Body of pancreas (tissue), 4 donors: Measurements from ENCODE around the gene CACNA1F. TPM values are rescaled to one million over a fixed set of nuclear protein-coding genes. Genes with fewer than 3 reads are reported as not detected.

Source experiments
- ATAC-seq: fragments of 150-250 bp; one replicate; pipeline ENCODE4 v1.9.1; 2016
- DNase-seq, 4 donors: peaks; one replicate each; pipeline ENCODE4 v3.0.0-alpha.2; 2019
- H3K27ac ChIP-seq, 4 donors: fragments of 200-600 bp; sonication (generic); 1 replicate in 3 of 4; 2 replicates in 1 of 4; pipeline versions ENCODE4 v1.5.1 to v1.6.1; 2016 to 2019; ENCODE audit warnings: mild to moderate bottlenecking in 1 of 4, mixed read lengths in 1 of 4, moderate library complexity in 1 of 4
- H3K27me3 ChIP-seq, 2 donors: fragments of 200-600 bp; sonication (generic); one replicate each; pipeline ENCODE4 v1.6.0; 2016; ENCODE audit warnings: mild to moderate bottlenecking in 1 of 2
- H3K36me3 ChIP-seq, 2 donors: fragments of 200-600 bp; sonication (generic); replicated peaks in 1 of 2; 2 replicates each; pipeline ENCODE4 v1.5.1; 2016; ENCODE audit warnings: low read depth in 2 of 2; ENCODE audit not compliant: insufficient read depth in 1 of 2
- H3K4me1 ChIP-seq: fragments of 200-600 bp; sonication (generic); one replicate; pipeline ENCODE4 v1.6.0; 2016
- H3K4me3 ChIP-seq, 2 donors: fragments of 200-600 bp; sonication (generic); 1 replicate in 1 of 2; 2 replicates in 1 of 2; pipeline ENCODE4 v1.5.1; 2016 to 2019
- H3K9me3 ChIP-seq, 3 donors: fragments of 200-600 bp; sonication (generic); 1 replicate in 2 of 3; 2 replicates in 1 of 3; pipeline ENCODE4 v1.5.1; 2016
- POLR2A ChIP-seq, 3 donors: fragments of 450-650 bp; IDR thresholded peaks; one replicate each; pipeline ENCODE4 v1.6.1; 2016; ENCODE audit warnings: antibody characterized with exemption in 3 of 3, mild to moderate bottlenecking in 2 of 3
- WGBS, 2 donors: methylation state at CpG; one replicate each; pipeline ENCODE4 v1.1.5; 2017; 5-methylcytosine and 5-hydroxymethylcytosine counted together
- intact Hi-C: fragments of 100-400 bp; cut with DNase I; formaldehyde crosslinking; loops from one replicate; pipeline ENCODE4 v1.15.1; 2023
- total RNA-seq, 2 donors: library from RNA; depleted of rRNA; stranded (reverse); fragments of >200 nt; gene quantifications; one replicate each; pipeline ENCODE4 v1.1.0, GENCODE V29; 2016
- TF ChIP-seq, protein P1 (sequence below), 7 experiments: fragments of 450-650 bp in 4 of 7; fragments of 200-600 bp in 3 of 7; sonication (generic) in 3 of 7; IDR thresholded peaks; one replicate each; pipeline ENCODE4 v1.5.1; 2016 to 2019; ENCODE audit warnings: antibody characterized with exemption in 7 of 7

The CACNA1F gene
- total RNA-seq, 2 donors from 2014 or later: 0.26 TPM; not detected in 1

- DNase-seq: no peak
- H3K36me3 ChIP-seq: no peaks in the 10 kb centered on the region
- whole genome bisulfite sequencing, 2 donors: 60% methylated on average over 7 of the region's 20 CpGs; no CpG with 5 or more reads in 1 of the 2 donors
- no peak overlapping the region for H3K4me3 ChIP-seq
- no peaks in the 10 kb centered on the region for H3K9me3 ChIP-seq
- ATAC-seq: no peak
- H3K27me3 ChIP-seq: no peaks in the 10 kb centered on the region
- no peaks in the 10 kb centered on the region for H3K4me1 ChIP-seq
- H3K27ac ChIP-seq: no peak overlapping the region
- TF ChIP-seq POLR2A (IDR thresholded peaks at IDR 0.05): no peak
- TF ChIP-seq, protein P1, sequence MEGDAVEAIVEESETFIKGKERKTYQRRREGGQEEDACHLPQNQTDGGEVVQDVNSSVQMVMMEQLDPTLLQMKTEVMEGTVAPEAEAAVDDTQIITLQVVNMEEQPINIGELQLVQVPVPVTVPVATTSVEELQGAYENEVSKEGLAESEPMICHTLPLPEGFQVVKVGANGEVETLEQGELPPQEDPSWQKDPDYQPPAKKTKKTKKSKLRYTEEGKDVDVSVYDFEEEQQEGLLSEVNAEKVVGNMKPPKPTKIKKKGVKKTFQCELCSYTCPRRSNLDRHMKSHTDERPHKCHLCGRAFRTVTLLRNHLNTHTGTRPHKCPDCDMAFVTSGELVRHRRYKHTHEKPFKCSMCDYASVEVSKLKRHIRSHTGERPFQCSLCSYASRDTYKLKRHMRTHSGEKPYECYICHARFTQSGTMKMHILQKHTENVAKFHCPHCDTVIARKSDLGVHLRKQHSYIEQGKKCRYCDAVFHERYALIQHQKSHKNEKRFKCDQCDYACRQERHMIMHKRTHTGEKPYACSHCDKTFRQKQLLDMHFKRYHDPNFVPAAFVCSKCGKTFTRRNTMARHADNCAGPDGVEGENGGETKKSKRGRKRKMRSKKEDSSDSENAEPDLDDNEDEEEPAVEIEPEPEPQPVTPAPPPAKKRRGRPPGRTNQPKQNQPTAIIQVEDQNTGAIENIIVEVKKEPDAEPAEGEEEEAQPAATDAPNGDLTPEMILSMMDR (IDR thresholded peaks at IDR 0.05): no peak
- intact Hi-C loops: no loop called here
These were observed 25.0 kb upstream of the CACNA1F start for GRCh38 chrX:49257846-49258748.

DNA sequence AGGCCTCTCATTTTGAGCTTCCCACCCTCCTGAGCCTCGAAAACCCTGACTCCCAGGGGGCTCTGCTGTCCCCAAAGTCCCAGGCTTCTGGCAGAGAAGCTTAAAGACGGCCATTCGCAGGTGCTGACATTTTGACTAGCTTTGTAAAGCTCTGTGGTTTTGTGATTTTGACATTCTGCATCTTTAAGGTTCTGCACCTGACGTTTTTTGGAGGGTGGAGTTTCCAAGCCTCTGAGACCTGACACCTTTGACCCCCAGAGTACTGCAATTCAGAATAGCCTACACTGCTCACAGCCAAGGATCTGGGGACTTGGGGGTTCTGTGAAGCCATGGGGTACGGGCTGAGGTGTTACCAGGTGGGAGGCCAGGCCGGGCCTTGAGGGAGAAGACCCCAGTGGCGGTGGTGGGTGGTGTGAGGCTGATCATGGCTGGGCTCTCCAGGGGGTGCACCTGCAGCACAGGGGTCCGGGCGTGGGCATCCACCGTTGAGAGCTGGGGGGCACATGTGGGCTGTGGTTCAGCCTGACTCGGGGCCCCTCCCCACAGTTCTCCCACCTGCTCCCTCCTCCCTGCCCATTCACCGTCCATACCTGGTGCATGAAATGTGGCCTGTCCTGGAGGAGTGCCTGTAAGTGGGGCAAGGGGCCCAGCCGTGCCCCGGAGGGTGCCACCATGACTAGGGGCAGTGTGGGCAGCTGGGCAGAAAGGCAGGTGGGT, 24.1 kb upstream of the CACNA1F start:
- no peaks in the 10 kb centered on the region for H3K27me3 ChIP-seq
- intact Hi-C loops: no loop called here
- H3K36me3 ChIP-seq: no peaks in the 10 kb centered on the region
- WGBS, 2 donors: 66% methylated on average over 8 of the region's 14 CpGs; no CpG with 5 or more reads in 1 of the 2 donors
- no peak overlapping the region for H3K4me3 ChIP-seq
- H3K27ac ChIP-seq: no peak overlapping the region
- no peaks in the 10 kb centered on the region for H3K4me1 ChIP-seq
- no peak for ATAC-seq
- no peak for TF ChIP-seq POLR2A (IDR thresholded peaks at IDR 0.05)
- TF ChIP-seq, protein P1 (IDR thresholded peaks at IDR 0.05): no peak
- no peak for DNase-seq
- H3K9me3 ChIP-seq: no peaks in the 10 kb centered on the region

DNA sequence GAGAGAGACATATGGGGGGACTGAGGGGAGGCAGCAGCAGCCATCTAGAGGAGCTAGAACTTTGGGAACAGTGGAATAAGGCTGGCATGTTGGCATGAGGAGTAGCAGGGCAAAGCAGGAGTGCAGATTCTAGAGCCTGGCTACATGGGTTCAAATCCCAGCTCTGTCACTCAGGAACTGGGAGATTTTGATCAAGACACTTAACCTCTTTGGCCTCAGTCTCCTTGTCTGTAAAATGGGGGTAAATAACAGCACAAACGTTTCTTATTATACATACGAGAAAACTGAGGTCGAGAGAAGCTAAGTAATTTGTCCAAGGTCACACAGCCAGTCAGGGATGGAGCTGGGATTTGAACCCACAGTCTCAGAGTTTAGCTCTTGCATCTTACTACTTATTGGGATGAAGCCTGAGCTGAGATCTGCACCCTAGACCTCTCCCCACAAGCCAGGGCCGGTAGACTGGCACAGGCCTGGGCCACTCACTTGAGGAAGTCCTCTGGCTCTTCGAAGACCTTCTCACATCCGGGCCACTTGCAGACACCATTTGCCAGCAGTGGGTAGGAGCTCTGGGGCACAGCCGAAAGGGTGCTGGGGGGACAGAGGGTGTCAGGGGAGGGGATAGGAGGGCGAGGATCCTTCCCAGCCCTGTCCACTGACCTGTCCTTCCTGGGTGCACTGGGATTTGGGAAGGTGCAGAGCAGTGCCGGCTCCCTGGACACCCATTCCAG, 23.3 kb upstream of the CACNA1F start:
- Histone ChIP-seq H3K27ac (no peak overlapping the region), H3K4me3 (no peak overlapping the region), H3K4me1 (no peaks in the 10 kb centered on the region), H3K36me3 (no peaks in the 10 kb centered on the region), H3K9me3 (no peaks in the 10 kb centered on the region), H3K27me3 (no peaks in the 10 kb centered on the region)
- TF ChIP-seq, protein P1 (IDR thresholded peaks at IDR 0.05): no peak
- TF ChIP-seq POLR2A (IDR thresholded peaks at IDR 0.05): no peak
- intact Hi-C loops: no loop called here
- no peak for ATAC-seq
- WGBS, 2 donors: 55 to 67% methylated on average over 3 of the region's 9 CpGs
- no peak for DNase-seq

DNA sequence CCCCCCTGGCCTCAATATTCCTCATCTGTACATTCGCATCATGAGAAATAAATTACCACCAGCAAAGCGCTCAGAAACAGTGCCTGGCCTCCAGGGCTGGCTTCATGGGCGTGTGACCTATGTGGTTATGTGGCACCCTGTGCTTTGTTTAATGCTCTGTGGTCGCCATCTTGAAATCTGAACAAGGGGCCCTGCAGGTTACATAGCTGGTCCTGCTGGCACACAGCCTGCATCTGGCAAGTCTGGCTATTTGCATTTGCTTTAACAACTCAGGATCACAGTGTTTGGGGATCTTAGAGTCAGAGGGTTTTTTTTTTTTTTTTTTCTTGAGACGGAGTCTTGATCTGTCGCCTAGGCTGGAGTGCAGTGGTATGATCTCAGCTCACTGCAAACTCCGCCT, 21.5 kb upstream of the CACNA1F start:
- ATAC-seq (no peak), DNase-seq (no peak)
- Histone ChIP-seq H3K9me3 (no peaks in the 10 kb centered on the region), H3K27ac (no peak overlapping the region), H3K4me1 (no peaks in the 10 kb centered on the region), H3K4me3 (no peak overlapping the region), H3K27me3 (no peaks in the 10 kb centered on the region), H3K36me3 (no peaks in the 10 kb centered on the region)
- WGBS, 2 donors: 75 to 86% methylated on average over 4 to 6 of the region's 7 CpGs
- TF ChIP-seq, protein P1 (IDR thresholded peaks at IDR 0.05): no peak
- no peak for TF ChIP-seq POLR2A (IDR thresholded peaks at IDR 0.05)
- intact Hi-C loops: no loop called here
